Neuronal stem cell (in vitro differentiated cells): ENCODE measurements around the gene PIEZO2.

Source experiments
- DNase-seq: peaks from one replicate; pipeline ENCODE4 v3.0.0-alpha.2; 2013; ENCODE audit warnings: low spot score
- H2AFZ ChIP-seq: one replicate; pipeline ENCODE4 v1.6.1; 2013; ENCODE audit warnings: mild to moderate bottlenecking, low read length, inconsistent platforms
- H2AK5ac ChIP-seq: 2 replicates; pipeline ENCODE4 v1.6.1; 2013; ENCODE audit warnings: low read depth, mild to moderate bottlenecking, inconsistent platforms, low read length, moderate library complexity, mixed read lengths
- H2BK120ac ChIP-seq: 2 replicates; pipeline ENCODE4 v1.6.1; 2013; ENCODE audit warnings: low read depth, mild to moderate bottlenecking, inconsistent platforms, low read length, moderate library complexity, mixed read lengths
- H2BK12ac ChIP-seq: one replicate; pipeline ENCODE4 v1.6.1; 2013; ENCODE audit warnings: low read length, inconsistent platforms
- H2BK15ac ChIP-seq: 2 replicates; pipeline ENCODE4 v1.6.1; 2013; ENCODE audit warnings: mild to moderate bottlenecking, low read length, inconsistent platforms, mixed read lengths
- H2BK5ac ChIP-seq: one replicate; pipeline ENCODE4 v1.6.1; 2013; ENCODE audit warnings: inconsistent platforms, mild to moderate bottlenecking, low read length, moderate library complexity
- H3K14ac ChIP-seq: one replicate; pipeline ENCODE4 v1.6.1; 2013; ENCODE audit warnings: low read length, inconsistent platforms
- H3K18ac ChIP-seq: 2 replicates; pipeline ENCODE4 v1.6.1; 2013; ENCODE audit warnings: low read length, inconsistent platforms
- H3K23ac ChIP-seq: 2 replicates; pipeline ENCODE4 v1.6.1; 2013; ENCODE audit warnings: low read depth, mild to moderate bottlenecking, mixed read lengths, low read length, inconsistent platforms; ENCODE audit not compliant: poor library complexity
- H3K27ac ChIP-seq: replicated peaks from 3 replicates; pipeline ENCODE4 v1.5.1; 2013; ENCODE audit warnings: low read length, inconsistent platforms
- H3K27me3 ChIP-seq, 3 experiments: 2 replicates each; pipeline ENCODE4 v1.6.1; 2013; ENCODE audit warnings: low read length in 3 of 3, mild to moderate bottlenecking in 2 of 3, inconsistent platforms in 1 of 3, low read depth in 1 of 3, mixed read lengths in 1 of 3, moderate library complexity in 1 of 3; ENCODE audit not compliant: control insufficient read depth in 3 of 3, insufficient read depth in 3 of 3
- H3K36me3 ChIP-seq, 2 donors: replicated peaks in 1 of 2; 2 replicates each; pipeline ENCODE4 v1.6.1; 2013; ENCODE audit warnings: low read length in 2 of 2; ENCODE audit not compliant: control insufficient read depth in 2 of 2, insufficient read depth in 2 of 2
- H3K4ac ChIP-seq: 2 replicates; pipeline ENCODE4 v1.6.1; 2013; ENCODE audit warnings: inconsistent platforms, mild to moderate bottlenecking, low read length, moderate library complexity
- H3K4me1 ChIP-seq, 2 donors: 1 replicate in 1 of 2; 2 replicates in 1 of 2; pipeline ENCODE4 v1.6.1; 2013; ENCODE audit warnings: low read length in 2 of 2, low read depth in 1 of 2; ENCODE audit not compliant: control insufficient read depth in 2 of 2, insufficient read depth in 1 of 2
- H3K4me2 ChIP-seq: one replicate; pipeline ENCODE4 v1.6.1; 2013; ENCODE audit warnings: mild to moderate bottlenecking, low read length, inconsistent platforms; ENCODE audit not compliant: insufficient read depth, poor library complexity, severe bottlenecking
- H3K4me3 ChIP-seq, 2 donors: 2 replicates each; pipeline ENCODE4 v1.5.1; 2013; ENCODE audit warnings: low read length in 2 of 2, mild to moderate bottlenecking in 2 of 2, inconsistent platforms in 1 of 2, moderate library complexity in 1 of 2
- H3K79me1 ChIP-seq: one replicate; pipeline ENCODE4 v1.6.1; 2013; ENCODE audit warnings: low read depth, mild to moderate bottlenecking, inconsistent platforms, low read length, moderate library complexity
- H3K9ac ChIP-seq: one replicate; pipeline ENCODE4 v1.6.1; 2013; ENCODE audit warnings: mild to moderate bottlenecking, low read depth, low read length, inconsistent platforms; ENCODE audit not compliant: poor library complexity
- H3K9me3 ChIP-seq, 2 donors: replicated peaks in 1 of 2; 2 replicates each; pipeline versions ENCODE3 to v1.6.1; 2013; ENCODE audit warnings: low read length in 2 of 2, mild to moderate bottlenecking in 2 of 2, inconsistent platforms in 1 of 2, low read depth in 1 of 2, mixed read lengths in 1 of 2, moderate library complexity in 1 of 2; ENCODE audit not compliant: control insufficient read depth in 2 of 2, insufficient read depth in 1 of 2
- H4K8ac ChIP-seq: one replicate; pipeline ENCODE4 v1.6.1; 2013; ENCODE audit warnings: low read depth, mild to moderate bottlenecking, inconsistent platforms, low read length, moderate library complexity
- H4K91ac ChIP-seq: one replicate; pipeline ENCODE4 v1.6.1; 2013; ENCODE audit warnings: low read length, low read depth, mild to moderate bottlenecking, inconsistent platforms; ENCODE audit not compliant: poor library complexity
- WGBS, 2 donors: extraction: QIAGEN DNeasy Blood & Tissue Kit; methylation state at CpG; one replicate each; pipeline ENCODE4 v1.1.7; 2013; ENCODE audit warnings: missing lambda C conversion rate in 2 of 2, mixed read lengths in 1 of 2; ENCODE audit not compliant: insufficient read length in 2 of 2, insufficient replicate concordance in 1 of 2; ENCODE audit errors: extremely low coverage in 2 of 2; 5-methylcytosine and 5-hydroxymethylcytosine counted together

PIEZO2 gene

DNA sequence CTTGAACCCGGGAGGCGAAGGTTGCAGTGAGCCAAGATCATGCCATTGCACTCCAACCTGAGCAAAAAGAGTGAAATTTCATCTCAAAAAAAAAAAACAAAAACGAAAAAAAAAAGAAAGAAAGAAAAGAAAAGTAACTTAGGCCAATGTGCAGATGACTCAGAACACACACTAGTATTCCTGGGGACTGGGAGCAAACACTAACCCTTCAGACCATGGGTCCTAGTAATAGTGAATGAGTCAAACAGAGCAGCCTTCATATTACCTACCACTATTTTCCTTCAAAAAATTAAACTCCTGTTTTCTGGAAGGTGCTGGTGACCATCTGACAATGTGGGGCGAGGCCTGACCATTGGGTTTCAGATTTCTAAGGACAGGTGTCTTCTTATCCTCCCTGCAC lies 253.4 kb downstream of the PIEZO2 start:
- H3K23ac ChIP-seq = no peak overlapping the region
- H3K36me3 ChIP-seq = no peaks in the 10 kb centered on the region
- no peak overlapping the region for H2BK120ac ChIP-seq
- H2AFZ ChIP-seq = no peak overlapping the region
- no peak for DNase-seq
- H3K14ac ChIP-seq = no peak overlapping the region
- H3K18ac ChIP-seq = no peak overlapping the region
- no peak overlapping the region for H4K8ac ChIP-seq
- H2BK12ac ChIP-seq = no peak overlapping the region
- H2AK5ac ChIP-seq = no peak overlapping the region
- no peak overlapping the region for H3K27ac ChIP-seq
- H3K4me3 ChIP-seq = no peak overlapping the region
- no peak overlapping the region for H2BK5ac ChIP-seq
- WGBS, 2 donors = no CpG with 5 or more reads among the region's 4 CpGs
- H2BK15ac ChIP-seq = no peak overlapping the region
- H3K4me1 ChIP-seq = peaks cover 0 to 2% of the 10 kb centered on the region in 2 donors
- H4K91ac ChIP-seq = no peak overlapping the region
- no peak overlapping the region for H3K4me2 ChIP-seq
- no peak overlapping the region for H3K4ac ChIP-seq
- no peaks in the 10 kb centered on the region for H3K27me3 ChIP-seq
- H3K9me3 ChIP-seq = no peaks in the 10 kb centered on the region
- H3K9ac ChIP-seq = no peak overlapping the region
- no peaks in the 10 kb centered on the region for H3K79me1 ChIP-seq

GRCh38 chr18:10894501-10894900 lies 254.9 kb downstream of the PIEZO2 start:
- H3K79me1 ChIP-seq = no peaks in the 10 kb centered on the region
- H3K4me3 ChIP-seq = no peak overlapping the region
- no peaks in the 10 kb centered on the region for H3K27me3 ChIP-seq
- no peak overlapping the region for H3K27ac ChIP-seq
- no peak overlapping the region for H2AK5ac ChIP-seq
- WGBS, 2 donors = no CpG with 5 or more reads among the region's 10 CpGs
- H3K4ac ChIP-seq = no peak overlapping the region
- no peak overlapping the region for H3K18ac ChIP-seq
- peaks cover 0 to 2% of the 10 kb centered on the region in 2 donors for H3K4me1 ChIP-seq
- no peaks in the 10 kb centered on the region for H3K36me3 ChIP-seq
- DNase-seq = no peak
- H2AFZ ChIP-seq = no peak overlapping the region
- H2BK15ac ChIP-seq = no peak overlapping the region
- H3K4me2 ChIP-seq = no peak overlapping the region
- H3K9ac ChIP-seq = no peak overlapping the region
- no peak overlapping the region for H2BK120ac ChIP-seq
- H2BK12ac ChIP-seq = no peak overlapping the region
- H4K8ac ChIP-seq = no peak overlapping the region
- H3K9me3 ChIP-seq = no peaks in the 10 kb centered on the region
- no peak overlapping the region for H3K23ac ChIP-seq
- H4K91ac ChIP-seq = no peak overlapping the region
- H2BK5ac ChIP-seq = no peak overlapping the region
- no peak overlapping the region for H3K14ac ChIP-seq

- Histone ChIP-seq H3K27ac (no peak overlapping the region), H3K14ac (no peak overlapping the region), H3K9ac (no peak overlapping the region), H3K36me3 (no peaks in the 10 kb centered on the region), H3K4me1 (peaks cover 0 to 2% of the 10 kb centered on the region in 2 donors), H3K4me3 (no peak overlapping the region), H3K79me1 (no peaks in the 10 kb centered on the region), H2BK12ac (no peak overlapping the region), H3K18ac (no peak overlapping the region), H2AFZ (no peak overlapping the region), H2BK5ac (no peak overlapping the region), H2AK5ac (no peak overlapping the region), H2BK120ac (no peak overlapping the region), H3K4me2 (no peak overlapping the region), H3K23ac (no peak overlapping the region), H4K91ac (no peak overlapping the region), H3K27me3 (no peaks in the 10 kb centered on the region), H3K4ac (no peak overlapping the region), H4K8ac (no peak overlapping the region), H3K9me3 (no peaks in the 10 kb centered on the region), H2BK15ac (no peak overlapping the region)
- no CpG with 5 or more reads among the region's 5 CpGs for WGBS, 2 donors
- DNase-seq = no peak
Measured at GRCh38 chr18:10893761-10894160, 255.6 kb downstream of the PIEZO2 start.

DNA sequence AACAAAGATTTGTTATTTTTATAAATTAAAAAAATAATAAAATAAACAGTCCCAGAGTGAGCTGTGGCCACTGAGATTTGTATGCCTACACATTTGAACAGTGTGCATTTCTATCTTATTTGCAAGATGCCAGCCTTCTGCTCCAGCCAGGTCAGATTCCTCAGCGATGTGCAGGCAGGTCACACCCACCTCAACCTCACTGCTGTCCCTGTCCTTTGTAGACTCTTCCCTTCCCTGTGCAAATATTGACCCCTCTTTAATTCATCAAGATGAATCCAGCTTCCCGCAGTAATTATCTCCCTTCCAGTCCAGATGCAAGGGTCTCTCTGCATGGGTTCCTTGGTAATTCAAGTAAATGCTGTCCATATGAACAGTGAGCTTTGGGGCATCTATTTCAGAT lies 256.2 kb downstream of the PIEZO2 start:
- no peak for DNase-seq
- Histone ChIP-seq H3K23ac (no peak overlapping the region), H3K4ac (no peak overlapping the region), H3K14ac (no peak overlapping the region), H2AK5ac (no peak overlapping the region), H4K91ac (no peak overlapping the region), H3K36me3 (no peaks in the 10 kb centered on the region), H2BK12ac (no peak overlapping the region), H3K4me2 (no peak overlapping the region), H4K8ac (no peak overlapping the region), H3K4me1 (peaks cover 0 to 2% of the 10 kb centered on the region in 2 donors), H3K27ac (no peak overlapping the region), H3K9ac (no peak overlapping the region), H3K4me3 (no peak overlapping the region), H2BK120ac (no peak overlapping the region), H3K27me3 (no peaks in the 10 kb centered on the region), H2BK5ac (no peak overlapping the region), H3K9me3 (no peaks in the 10 kb centered on the region), H3K79me1 (no peaks in the 10 kb centered on the region), H2BK15ac (no peak overlapping the region), H2AFZ (no peak overlapping the region), H3K18ac (peak overlapping the region; percentile 46)
- WGBS, 2 donors = no CpG with 5 or more reads among the region's 2 CpGs
